ENCODE measurements around the gene MAP7D1.
"Not testable (repeated sequence)": the region's sequence is repeated elsewhere in the genome, so short reads cannot be mapped to it uniquely, and the experiment has no call there.

MAP7D1 gene

GRCh38 chr1:36207339-36207738, 51.4 kb downstream of the MAP7D1 start:
- in situ Hi-C loops (cut with HindIII; ENCODE audit: low sequenced_read_pairs), result no loop called here
- TF ChIP-seq CTCF (IDR thresholded peaks at IDR 0.05; ENCODE audit: low read depth, low read length), result no peak
- DNase-seq (ENCODE audit: low read depth, low spot score), result peak; percentile 92
- H3K4me3 ChIP-seq (ENCODE audit: low read depth, low read length), result no peak overlapping the region

GRCh38 chr1:36208978-36209703, 53.2 kb downstream of the MAP7D1 start:
- TF ChIP-seq CTCF (IDR thresholded peaks at IDR 0.05; ENCODE audit: low read depth, low read length), result no peak
- in situ Hi-C loops (cut with HindIII; ENCODE audit: low sequenced_read_pairs), result no loop called here
- no peak for DNase-seq (ENCODE audit: low read depth, low spot score)
- H3K4me3 ChIP-seq (ENCODE audit: low read depth, low read length), result no peak overlapping the region

- in situ Hi-C loops (cut with HindIII; ENCODE audit: low sequenced_read_pairs), result no loop called here
These were observed 55.3 kb downstream of the MAP7D1 start for GRCh38 chr1:36211307-36211706.

GRCh38 chr1:36211841-36212240, 55.9 kb downstream of the MAP7D1 start:
- no peak overlapping the region for H3K4me3 ChIP-seq (ENCODE audit: low read depth, low read length)
- in situ Hi-C loops (cut with HindIII; ENCODE audit: low sequenced_read_pairs), result no loop called here
- DNase-seq (ENCODE audit: low read depth, low spot score), result no peak
- TF ChIP-seq CTCF (IDR thresholded peaks at IDR 0.05; ENCODE audit: low read depth, low read length), result no peak

More at GRCh38 chr1:36211307-36211706, 55.3 kb downstream of the MAP7D1 start:
- no peak for DNase-seq (ENCODE audit: low read depth, low spot score)
- TF ChIP-seq CTCF (IDR thresholded peaks at IDR 0.05; ENCODE audit: low read depth, low read length), result no peak
- H3K4me3 ChIP-seq (ENCODE audit: low read depth, low read length), result no peak overlapping the region

GRCh38 chr1:36212782-36213181, 56.8 kb downstream of the MAP7D1 start:
- TF ChIP-seq CTCF (IDR thresholded peaks at IDR 0.05; ENCODE audit: low read depth, low read length), result no peak
- no peak overlapping the region for H3K4me3 ChIP-seq (ENCODE audit: low read depth, low read length)
- in situ Hi-C loops (cut with HindIII; ENCODE audit: low sequenced_read_pairs), result no loop called here
- no peak for DNase-seq (ENCODE audit: low read depth, low spot score)

- no peak overlapping the region for H3K4me3 ChIP-seq (ENCODE audit: low read depth, low read length)
- TF ChIP-seq CTCF (IDR thresholded peaks at IDR 0.05; ENCODE audit: low read depth, low read length), result peak; percentile 45
- in situ Hi-C loops (cut with HindIII; ENCODE audit: low sequenced_read_pairs), result no loop called here
- peak; percentile 50 for DNase-seq (ENCODE audit: low read depth, low spot score)
These were observed 61.7 kb downstream of the MAP7D1 start for GRCh38 chr1:36217670-36218069.

GRCh38 chr1:36221901-36222300, 65.9 kb downstream of the MAP7D1 start:
- DNase-seq (ENCODE audit: low read depth, low spot score); H3K4me3 ChIP-seq (ENCODE audit: low read depth, low read length); in situ Hi-C loops (cut with HindIII; ENCODE audit: low sequenced_read_pairs): not testable (repeated sequence)
